HG03439 (cell line): ENCODE measurements around the gene ACTL8.

ENCODE experiments used
- ATAC-seq: cut with Tn5 transposase; IDR thresholded peaks from one replicate; pipeline ENCODE4 v1.9.1; 2021; ENCODE audit warnings: mild to moderate bottlenecking, moderate library complexity; ENCODE audit not compliant: unreplicated experiment

ACTL8 gene

DNA sequence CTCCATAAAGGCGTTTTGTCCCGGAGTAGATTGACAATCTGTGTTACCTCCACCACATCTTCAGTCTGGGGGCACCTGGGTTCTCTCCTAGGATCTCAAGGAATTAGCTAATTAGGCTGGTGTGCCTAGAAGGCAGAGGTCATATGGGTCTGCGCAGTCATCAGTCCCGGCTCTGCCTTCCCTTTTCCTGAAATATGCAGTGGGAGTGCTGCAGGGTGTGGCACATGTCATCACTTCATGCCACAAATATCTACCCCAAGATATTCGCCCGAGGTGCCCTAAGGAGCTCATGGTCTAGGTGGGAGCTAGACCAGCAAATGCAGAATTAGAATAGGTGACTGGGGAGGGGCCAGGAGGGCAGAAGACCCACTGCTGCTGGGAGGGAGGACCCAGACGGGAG is 42.9 kb downstream of the ACTL8 start:
- no peak for ATAC-seq

DNA sequence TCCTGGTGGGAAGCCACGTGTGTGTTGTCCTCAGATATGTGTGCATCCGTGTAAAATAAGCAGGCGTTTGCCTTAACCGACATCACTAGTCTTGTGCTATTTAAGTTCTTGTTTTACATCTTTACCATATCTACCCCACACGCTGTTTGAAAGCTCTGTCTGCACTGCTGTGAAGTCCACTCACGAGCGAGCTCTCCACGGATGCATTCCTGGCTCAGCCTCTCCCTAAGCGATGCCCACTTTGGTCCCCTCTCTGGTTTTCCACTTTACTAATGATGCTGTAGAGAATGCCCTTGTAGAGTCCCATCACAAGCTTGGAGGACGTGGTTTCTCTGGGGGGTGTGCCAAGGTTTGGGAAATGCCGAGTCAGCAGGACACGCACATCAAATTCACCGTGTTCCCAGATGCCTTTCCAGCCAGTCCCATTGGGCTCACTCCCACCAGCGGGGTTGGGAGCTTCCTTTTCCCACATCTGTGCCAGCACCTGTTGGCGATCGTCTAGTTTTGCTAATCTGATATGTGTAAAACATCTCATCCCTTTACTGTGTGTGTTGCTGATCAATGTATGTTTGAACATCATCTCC is 43.8 kb downstream of the ACTL8 start:
- no peak for ATAC-seq

DNA sequence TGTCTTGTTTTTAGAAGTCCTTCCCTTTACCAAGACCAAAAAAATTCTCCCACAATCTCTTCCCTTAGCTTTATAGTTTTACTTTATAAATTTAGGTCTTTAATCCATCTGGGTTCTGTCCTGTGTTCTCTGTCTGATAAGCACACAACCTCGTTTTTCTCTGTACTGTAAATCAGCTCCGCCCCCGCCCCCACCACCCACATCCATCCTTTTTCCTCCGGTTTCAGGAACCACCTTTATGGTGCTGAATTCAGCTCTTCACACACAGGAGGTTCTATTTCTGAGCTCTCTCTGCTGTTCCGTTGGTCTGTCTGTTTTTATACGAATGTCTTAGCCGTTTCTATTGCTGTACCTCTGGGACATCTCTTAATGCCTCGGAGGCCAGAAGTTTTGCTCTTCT is 44.5 kb downstream of the ACTL8 start:
- ATAC-seq: no peak

DNA sequence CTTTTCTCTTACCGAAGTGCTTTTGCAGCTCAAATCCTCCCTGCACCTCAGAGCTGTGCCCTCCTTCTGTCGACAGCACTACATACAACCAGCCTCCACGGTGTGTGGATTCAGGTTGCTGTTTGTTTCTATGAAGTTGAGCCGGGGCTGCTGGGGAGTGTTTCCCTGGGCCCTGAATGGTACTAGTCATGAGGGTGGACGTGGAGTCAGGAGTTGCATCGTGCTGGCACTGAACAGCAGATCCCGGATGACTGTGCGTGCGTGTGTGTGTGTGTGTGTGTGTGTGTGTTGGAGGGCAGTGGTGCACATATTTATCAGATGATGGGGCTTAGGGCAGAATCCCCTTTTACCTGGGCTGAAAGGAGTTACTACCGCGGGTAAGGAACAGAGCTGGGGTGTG is 47.0 kb downstream of the ACTL8 start:
- no peak for ATAC-seq

DNA sequence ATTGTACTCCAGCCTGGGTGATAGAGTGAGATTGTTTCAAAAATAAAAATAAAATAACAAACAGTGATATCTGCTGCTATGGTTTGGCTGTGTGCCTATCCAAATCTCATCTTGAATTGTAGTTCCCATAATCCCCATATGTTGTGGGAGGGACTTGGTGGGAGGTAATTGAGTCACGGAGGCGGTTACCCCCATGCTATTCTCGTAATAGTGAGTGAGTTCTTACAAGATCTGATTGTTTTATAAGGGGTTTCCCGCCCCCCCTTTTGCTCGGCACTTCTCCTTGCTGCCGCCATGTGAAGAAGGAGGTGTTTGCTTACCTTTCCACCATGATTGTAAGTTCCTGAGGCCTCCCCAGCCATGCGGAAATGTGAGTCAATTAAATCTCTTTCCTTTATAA is 47.8 kb downstream of the ACTL8 start:
- no peak for ATAC-seq

DNA sequence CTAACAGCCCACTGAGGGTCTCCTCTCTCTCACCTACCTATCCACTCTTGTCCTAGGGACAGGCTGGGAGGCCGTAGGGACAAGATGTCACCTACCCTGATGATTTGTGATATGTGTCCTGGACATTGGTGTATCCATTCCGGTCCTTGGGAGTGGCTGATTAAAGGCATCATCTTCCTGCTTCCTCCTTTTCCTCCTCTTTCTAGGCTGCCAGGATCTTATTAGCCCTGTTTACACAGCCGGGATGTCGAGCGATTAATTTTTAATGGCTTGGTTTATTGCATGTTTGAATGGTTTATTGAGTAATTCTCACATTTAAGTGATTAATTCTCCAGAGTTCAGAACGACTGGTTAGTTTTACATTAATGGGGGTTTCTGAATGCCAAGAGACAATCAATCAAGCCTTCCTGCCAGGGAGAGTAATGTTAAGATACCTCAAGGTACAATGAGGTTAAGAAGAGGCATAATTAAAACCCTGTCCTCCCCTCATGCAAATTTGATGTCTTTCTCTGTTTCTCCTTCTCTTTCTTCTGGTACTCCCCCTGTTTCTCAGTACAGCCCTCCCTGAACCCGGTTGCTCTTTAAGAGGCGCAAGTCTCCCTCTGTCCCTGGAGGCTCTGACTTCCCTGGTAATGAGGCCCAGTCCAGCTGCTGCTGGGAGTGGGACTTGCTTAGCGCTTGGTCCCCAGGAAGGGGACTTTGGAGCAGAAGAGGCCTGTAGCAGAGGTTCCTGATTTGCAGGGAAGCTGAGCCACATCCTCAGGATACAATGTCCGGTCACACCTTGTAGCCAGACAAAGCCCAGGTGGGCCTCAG is 50.9 kb downstream of the ACTL8 start:
- no peak for ATAC-seq

DNA sequence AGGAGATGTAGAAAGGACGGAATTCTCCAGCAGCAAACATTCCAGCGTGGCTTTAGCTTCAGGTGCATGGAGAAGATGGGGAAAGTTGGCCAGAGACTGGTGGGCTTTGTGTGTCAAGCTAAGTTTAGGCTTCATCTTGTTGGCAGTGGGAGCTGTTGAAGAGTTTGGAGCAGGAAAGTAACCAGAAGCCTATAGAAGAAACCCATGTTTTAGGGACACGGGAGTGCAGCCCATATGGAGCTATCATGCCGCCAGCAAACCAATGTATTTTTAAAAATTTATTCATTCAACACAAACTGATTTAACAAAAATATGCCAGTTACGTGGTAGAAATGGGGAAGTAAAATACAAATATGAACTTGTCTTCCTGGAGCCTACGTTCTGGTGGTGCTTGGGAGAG is 53.7 kb downstream of the ACTL8 start:
- no peak for ATAC-seq

DNA sequence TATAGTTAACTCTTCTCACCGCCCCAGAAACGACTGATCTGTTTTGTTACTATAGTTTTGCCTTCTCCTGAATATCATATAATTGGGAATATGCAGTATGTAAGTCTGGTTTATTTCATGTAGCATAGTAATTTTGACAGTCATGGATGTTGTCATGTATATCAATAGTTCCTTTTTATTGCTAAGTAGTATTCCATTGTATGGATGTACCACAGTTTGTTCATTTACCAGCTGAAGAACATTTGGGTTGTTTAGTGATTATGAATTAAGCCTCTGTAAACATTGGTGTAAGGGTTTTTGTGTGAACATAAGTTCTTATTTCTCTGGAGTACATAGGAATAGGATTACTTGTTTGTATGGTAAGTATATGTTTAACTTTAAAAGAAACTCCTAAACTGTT is 55.5 kb downstream of the ACTL8 start:
- ATAC-seq: no peak

DNA sequence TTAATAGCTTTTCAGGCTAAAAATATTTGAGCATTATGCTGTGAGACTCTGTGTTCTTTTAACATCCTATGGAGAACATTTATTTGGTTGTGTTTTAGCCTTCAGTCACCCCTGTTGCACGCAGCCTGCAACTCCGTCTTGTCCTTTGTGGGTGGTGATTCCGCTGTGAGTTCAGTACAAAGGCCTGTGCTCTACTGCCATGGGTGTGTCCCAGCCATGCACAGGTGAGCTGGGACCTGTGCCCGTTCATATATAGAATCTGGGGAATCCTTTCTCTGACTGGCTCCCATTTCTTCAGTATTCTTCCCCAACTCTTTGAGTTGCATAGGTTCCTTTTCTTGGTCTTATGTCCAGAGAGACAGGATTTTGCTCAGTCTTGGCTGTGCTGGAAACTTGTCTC is 61.4 kb downstream of the ACTL8 start:
- ATAC-seq: no peak

DNA sequence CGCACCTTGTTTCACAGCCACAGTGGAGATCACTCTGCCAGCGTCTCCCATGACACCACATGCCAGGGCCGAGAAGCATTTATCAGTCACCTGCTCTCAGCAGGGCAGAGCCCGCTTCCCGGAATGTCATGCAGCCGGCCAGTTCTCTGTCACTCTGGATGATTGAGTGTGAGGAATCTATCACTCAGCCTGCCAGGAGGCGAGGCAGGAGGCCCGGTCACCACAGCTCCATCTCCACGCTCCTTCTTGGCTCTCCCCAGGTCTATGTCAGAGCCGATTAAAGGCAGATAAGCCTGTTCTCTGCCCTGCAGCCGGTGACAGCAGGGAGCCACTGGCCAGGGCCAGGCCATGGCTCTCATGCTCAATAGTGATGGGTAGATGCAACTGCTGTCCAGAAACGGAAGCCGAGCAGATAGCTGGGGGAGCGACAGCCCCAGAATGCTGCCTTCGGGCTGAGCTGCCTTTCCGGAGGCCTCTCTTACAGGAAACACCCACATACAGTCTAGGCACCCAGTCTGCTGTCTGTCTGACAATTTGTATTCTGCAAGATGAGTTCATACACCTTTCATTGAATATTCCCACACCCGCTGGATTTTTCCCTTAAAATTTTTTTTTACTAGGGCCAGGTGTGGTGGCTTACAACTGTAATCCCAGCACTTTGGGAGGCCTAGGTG is 64.1 kb downstream of the ACTL8 start:
- no peak for ATAC-seq

DNA sequence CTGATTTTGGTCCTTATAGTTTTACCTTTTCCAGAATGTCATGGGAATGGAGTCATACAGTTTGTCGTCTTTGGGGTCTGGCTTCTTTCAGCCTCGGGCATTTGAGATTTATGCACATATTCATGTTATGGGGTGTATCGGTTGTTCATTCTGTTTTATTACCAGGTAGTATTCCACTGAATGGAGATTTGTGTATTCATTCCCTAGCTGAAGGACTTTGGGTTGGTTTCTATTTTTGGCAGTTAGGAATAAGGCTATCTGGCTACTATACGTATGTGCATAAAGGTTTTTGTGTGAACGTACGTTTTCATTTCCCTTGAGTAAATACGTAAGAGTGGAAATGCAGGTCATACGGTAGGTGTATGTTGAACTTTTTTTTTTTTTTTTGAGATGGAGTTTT is 65.1 kb downstream of the ACTL8 start:
- ATAC-seq: no peak

DNA sequence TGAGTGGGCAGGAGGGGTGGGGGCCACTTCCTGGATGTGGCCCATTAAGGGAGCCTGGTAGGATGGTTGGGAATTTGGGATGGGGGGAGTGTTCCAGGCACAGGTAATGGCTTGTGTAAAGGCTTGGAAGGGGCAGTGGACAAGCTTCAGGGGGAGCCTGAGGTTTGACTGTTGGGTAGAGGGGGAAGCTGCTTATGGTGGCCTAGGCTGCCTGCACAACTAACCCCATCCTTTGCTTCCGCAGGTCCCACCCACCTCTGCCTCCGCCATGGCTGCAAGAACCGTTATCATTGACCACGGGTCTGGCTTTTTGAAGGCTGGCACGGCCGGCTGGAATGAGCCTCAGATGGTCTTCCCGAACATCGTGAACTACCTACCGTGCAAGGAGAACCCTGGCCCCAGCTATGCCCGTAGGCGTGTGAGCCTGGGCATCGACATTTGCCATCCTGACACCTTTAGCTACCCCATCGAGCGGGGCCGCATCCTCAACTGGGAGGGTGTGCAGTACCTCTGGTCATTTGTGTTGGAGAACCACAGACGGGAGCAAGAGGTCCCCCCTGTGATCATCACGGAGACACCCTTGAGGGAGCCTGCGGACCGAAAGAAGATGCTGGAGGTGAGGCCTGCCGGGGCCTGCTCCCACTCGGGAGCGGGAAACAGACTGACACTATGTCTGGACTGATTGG is 67.8 kb downstream of the ACTL8 start:
- no peak for ATAC-seq

DNA sequence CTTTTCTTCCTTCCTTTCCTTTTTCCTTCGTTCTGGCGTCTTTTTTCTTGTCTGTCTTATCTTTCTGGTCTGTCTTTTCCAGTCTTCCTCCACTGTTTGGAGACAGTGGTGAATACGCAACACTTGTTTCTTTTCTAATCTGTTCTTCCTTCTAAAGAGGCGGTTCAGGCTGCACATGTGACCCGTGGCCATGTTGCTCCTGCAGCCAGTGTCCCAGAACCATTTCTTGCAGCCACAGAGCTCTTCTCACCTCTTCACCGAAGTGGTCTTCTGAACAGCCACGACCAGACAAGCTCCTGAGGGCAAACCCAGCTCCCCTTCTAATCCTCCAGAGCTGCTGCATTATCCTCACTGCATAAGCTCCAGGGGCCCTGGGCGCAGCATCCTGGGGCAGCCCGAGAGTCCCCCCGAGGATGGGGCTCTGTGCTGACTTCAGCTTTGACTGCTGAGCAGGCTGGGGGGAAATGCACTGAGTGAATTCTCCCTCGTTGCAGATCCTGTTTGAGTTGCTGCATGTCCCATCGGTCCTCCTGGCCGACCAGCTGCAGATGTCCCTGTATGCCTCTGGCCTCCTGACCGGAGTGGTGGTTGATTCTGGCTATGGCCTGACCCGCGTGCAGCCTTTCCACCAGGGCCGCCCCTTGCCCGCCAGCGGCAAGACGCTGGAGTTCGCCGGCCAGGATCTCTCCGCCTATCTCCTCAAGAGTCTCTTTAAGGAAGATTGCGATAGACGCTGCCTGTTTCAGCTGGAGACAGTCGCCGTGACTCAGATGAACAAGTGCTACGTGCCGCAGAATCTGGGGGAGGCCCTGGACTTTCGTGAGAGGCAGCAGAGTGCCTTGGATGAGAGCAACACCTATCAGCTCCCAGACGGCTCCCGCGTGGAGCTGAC is 70.4 kb downstream of the ACTL8 start:
- no peak for ATAC-seq

DNA sequence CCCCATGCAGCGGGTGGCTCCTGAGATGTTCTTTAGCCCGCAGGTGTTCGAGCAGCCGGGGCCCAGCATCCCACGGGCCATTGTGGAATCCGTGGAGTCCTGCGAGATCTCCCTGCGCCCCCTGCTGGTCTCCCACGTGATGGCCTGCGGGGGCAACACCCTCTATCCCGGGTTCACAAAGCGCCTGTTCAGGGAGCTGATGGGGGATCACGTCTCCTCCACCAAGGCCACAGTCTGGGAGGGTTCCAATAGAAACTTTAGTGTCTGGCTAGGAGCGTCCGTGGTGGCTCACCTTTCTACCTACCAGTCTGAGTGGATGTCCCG is 71.0 kb downstream of the ACTL8 start:
- no peak for ATAC-seq

DNA sequence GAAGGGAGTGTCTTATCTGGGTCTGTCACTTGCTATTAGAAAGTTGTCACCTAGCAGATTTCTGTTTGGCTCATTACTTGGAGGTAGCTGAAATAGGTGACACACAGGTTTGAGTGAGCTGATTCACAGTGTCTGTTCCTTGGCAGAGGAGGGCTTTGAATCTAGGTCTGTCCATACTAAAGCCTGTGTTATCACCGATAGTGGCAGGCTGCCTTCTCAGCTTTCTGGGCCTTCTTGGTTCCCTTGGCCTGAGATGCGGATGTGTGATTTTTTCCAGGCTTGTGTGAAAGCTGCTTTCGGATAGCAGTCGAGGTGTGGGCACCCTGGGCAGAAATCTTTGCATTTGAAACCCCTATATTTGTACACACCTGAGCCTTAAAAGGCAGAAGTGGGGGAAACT is 73.9 kb downstream of the ACTL8 start:
- no peak for ATAC-seq

DNA sequence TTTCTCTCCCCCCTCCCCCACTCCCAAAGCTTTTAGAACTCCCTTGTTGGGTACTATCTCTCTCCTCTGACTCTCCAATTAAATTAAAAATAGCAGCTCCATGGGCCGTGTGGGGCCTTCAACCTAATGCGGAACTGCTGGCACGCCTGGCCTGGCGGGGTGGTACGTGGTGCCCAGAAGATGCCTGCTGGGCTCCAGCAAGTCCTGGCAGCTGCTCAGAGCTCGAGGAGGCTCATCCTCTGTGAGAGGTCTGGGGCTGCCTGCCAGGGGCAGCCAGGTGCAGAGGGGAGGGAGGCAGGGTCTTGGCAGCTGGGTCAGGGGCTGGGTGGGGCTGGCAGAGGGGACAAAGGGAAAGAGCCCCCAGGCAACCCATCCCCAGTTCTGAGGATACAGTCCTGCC is 74.4 kb downstream of the ACTL8 start:
- ATAC-seq: no peak

DNA sequence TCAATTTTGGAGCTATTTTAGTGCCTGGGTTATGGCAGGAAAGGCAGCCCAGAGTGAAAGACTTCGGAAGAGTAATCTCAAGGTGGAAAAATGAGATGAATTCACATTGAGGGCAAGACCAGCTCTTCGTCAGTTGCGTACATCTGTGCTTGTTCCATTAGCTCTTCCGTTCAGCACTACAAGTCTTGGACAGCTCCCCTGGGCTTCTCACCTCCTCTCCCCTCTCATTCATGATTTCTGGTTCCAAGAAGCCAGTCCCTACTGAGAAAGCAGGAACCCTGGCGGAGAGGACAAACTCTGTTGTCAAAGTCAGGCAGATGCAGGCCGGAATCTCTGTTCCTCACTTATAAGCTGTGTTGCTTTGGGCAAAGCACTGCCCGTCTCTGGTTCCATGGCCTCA is 76.5 kb downstream of the ACTL8 start:
- ATAC-seq: no peak

DNA sequence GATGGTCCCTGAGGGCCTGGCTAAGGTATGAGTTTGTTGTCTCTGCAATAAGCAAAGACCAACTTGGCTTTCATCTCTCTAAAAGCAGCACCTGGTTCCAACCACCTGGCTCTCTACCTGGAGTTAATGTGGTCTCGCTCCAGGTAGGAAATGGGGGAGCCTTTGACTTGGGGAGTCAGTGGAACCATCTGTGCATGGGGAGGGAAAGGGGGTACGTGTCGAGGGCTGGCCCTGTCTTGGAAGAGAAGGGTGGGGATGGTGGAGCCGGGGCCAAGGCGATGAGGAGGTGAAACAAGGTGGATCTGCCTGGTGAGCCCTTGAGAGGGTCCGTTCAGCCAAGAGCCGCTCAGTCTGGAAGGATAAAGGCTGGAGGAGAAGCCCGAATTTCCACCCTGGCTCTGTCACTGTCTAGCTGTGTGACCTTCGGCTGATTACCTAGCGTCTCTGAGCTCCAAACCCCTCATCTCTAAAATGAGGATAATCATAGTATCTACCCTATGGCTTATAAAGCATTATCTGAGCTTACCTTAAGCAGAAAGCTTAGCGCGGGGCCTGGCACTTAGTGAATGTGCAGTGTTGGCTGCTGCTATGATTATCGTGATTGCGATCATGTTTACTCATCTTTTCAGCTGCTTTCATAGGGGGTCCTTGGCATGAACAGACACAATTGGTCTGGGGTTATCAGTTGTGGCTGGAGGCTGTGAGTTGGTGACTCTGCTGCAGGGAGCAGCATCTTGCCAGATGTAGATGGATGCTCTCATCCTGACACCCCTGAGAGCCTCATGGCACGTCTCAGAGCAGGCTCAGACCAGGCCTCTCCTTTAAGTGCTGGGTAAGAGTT is 78.7 kb downstream of the ACTL8 start:
- ATAC-seq: no peak

DNA sequence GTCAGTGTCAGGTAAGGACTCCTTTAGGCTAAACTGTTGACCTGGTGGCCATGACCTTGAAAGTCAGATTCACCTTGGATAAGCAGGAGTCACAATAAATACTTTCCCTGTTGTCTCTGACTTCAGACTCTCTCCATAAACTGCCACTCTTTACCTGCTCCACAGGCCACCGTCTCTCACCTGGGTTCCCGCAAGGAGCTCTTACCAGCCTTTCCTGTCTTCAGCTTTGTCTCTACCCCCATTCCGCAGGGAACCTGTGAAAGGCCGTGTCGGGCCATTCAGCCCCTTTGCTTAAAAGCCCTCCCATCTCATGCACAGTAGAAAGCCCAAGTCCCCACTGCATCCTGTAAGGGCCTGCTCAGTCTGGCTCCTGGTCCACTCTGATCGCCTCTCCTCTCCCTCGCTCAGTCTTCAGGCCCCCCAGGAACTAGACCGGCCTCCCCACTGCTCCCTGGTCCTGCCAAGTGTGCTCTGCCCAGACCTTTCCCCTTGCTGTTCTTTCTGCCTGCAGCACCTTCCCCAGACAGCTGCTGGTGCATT is 79.5 kb downstream of the ACTL8 start:
- no peak for ATAC-seq
